IPS-11a (cell line): ENCODE data around the gene ABHD6.
"Not testable (repeated sequence)": the region's sequence is repeated elsewhere in the genome, so short reads cannot be mapped to it uniquely, and the experiment has no call there.

ENCODE experiments used
- H3K4me3 ChIP-seq: one replicate; pipeline ENCODE4 v1.5.1; 2013; ENCODE audit warnings: low read depth, low read length, control low read depth

Gene ABHD6

GRCh38 chr3:58273362-58273761 is 35.8 kb downstream of the ABHD6 start:
- H3K4me3 ChIP-seq, result not testable (repeated sequence)

- no peak overlapping the region for H3K4me3 ChIP-seq
Measured at GRCh38 chr3:58274027-58274614, 36.5 kb downstream of the ABHD6 start.

- H3K4me3 ChIP-seq, result no peak overlapping the region
Measured at GRCh38 chr3:58281069-58281468, 43.5 kb downstream of the ABHD6 start.

GRCh38 chr3:58285334-58285733 is 47.7 kb downstream of the ABHD6 start:
- H3K4me3 ChIP-seq, result no peak overlapping the region

GRCh38 chr3:58287354-58287753 is 49.8 kb downstream of the ABHD6 start:
- H3K4me3 ChIP-seq, result no peak overlapping the region

GRCh38 chr3:58288011-58288728 is 50.6 kb downstream of the ABHD6 start:
- no peak overlapping the region for H3K4me3 ChIP-seq

GRCh38 chr3:58288964-58289613 is 51.5 kb downstream of the ABHD6 start:
- H3K4me3 ChIP-seq, result not testable (repeated sequence)

- H3K4me3 ChIP-seq, result not testable (repeated sequence)
Measured at GRCh38 chr3:58290446-58290845, 52.9 kb downstream of the ABHD6 start.

GRCh38 chr3:58291671-58292338 is 54.2 kb downstream of the ABHD6 start:
- no peak overlapping the region for H3K4me3 ChIP-seq

GRCh38 chr3:58292866-58293265 is 55.3 kb downstream of the ABHD6 start:
- no peak overlapping the region for H3K4me3 ChIP-seq

- no peak overlapping the region for H3K4me3 ChIP-seq
Measured at GRCh38 chr3:58293516-58293915, 55.9 kb downstream of the ABHD6 start.

- no peak overlapping the region for H3K4me3 ChIP-seq
Measured at GRCh38 chr3:58296269-58296668, 58.7 kb downstream of the ABHD6 start.

- H3K4me3 ChIP-seq, result no peak overlapping the region
Measured at GRCh38 chr3:58296843-58297242, 59.3 kb downstream of the ABHD6 start.

GRCh38 chr3:58298190-58298589 is 60.6 kb downstream of the ABHD6 start:
- H3K4me3 ChIP-seq, result no peak overlapping the region

GRCh38 chr3:58299075-58299474 is 61.5 kb downstream of the ABHD6 start:
- no peak overlapping the region for H3K4me3 ChIP-seq

GRCh38 chr3:58299839-58300516 is 62.4 kb downstream of the ABHD6 start:
- no peak overlapping the region for H3K4me3 ChIP-seq

GRCh38 chr3:58305882-58306711 is 68.5 kb downstream of the ABHD6 start, which contains the start of the genes HTD2 and RPP14:
TSS of gene HTD2 (plus strand) at chr3:58306520. CDS start at chr3:58317614, 11,094 bp downstream.
TSS of gene RPP14 (plus strand) at chr3:58306245. CDS start at chr3:58310330, 4,085 bp downstream.
- peak within 1 kb of the TSS; percentile 90 for H3K4me3 ChIP-seq

- H3K4me3 ChIP-seq, result peak overlapping the region; percentile 90
Measured at GRCh38 chr3:58307639-58308215, 70.1 kb downstream of the ABHD6 start.

- H3K4me3 ChIP-seq, result no peak overlapping the region
Measured at GRCh38 chr3:58308728-58309127, 71.1 kb downstream of the ABHD6 start.

GRCh38 chr3:58317811-58318210 is 80.2 kb downstream of the ABHD6 start:
- H3K4me3 ChIP-seq, result no peak overlapping the region
